Trophoblast cell (in vitro differentiated cells and primary cell): ENCODE measurements around the gene PLEKHM3.

Experiments used
- DNase-seq, 2 donors: peaks; one replicate each; pipeline ENCODE4 v3.0.0-alpha.2; 2016
- H2AFZ ChIP-seq: 2 replicates; pipeline ENCODE4 v1.6.1; 2013; ENCODE audit warnings: low read length, moderate library complexity, mild to moderate bottlenecking; ENCODE audit not compliant: insufficient read depth, poor library complexity
- H2AK5ac ChIP-seq: 2 replicates; pipeline ENCODE4 v1.6.1; 2013; ENCODE audit warnings: mild to moderate bottlenecking, low read length
- H2BK120ac ChIP-seq: 2 replicates; pipeline ENCODE4 v1.6.1; 2013; ENCODE audit warnings: low read length, mild to moderate bottlenecking, moderate library complexity; ENCODE audit not compliant: insufficient read depth, poor library complexity
- H2BK12ac ChIP-seq: 2 replicates; pipeline ENCODE4 v1.6.1; 2013; ENCODE audit warnings: mild to moderate bottlenecking, low read length, moderate library complexity
- H2BK5ac ChIP-seq: 2 replicates; pipeline ENCODE4 v1.6.1; 2013; ENCODE audit warnings: low read length, low read depth, moderate library complexity, mild to moderate bottlenecking; ENCODE audit not compliant: poor library complexity
- H3K14ac ChIP-seq: 2 replicates; pipeline ENCODE4 v1.6.1; 2013; ENCODE audit warnings: mild to moderate bottlenecking, low read length
- H3K18ac ChIP-seq: 2 replicates; pipeline ENCODE4 v1.6.1; 2013; ENCODE audit warnings: mild to moderate bottlenecking, low read length
- H3K23ac ChIP-seq: 2 replicates; pipeline ENCODE4 v1.6.1; 2013; ENCODE audit warnings: low read length
- H3K27ac ChIP-seq: 2 replicates; pipeline ENCODE4 v1.5.1; 2013; ENCODE audit warnings: low read depth, mild to moderate bottlenecking, inconsistent platforms, low read length, moderate library complexity
- H3K27me3 ChIP-seq: 2 replicates; pipeline ENCODE4 v1.6.1; 2013; ENCODE audit warnings: inconsistent platforms, mild to moderate bottlenecking, low read length, moderate library complexity; ENCODE audit not compliant: insufficient read depth
- H3K36me3 ChIP-seq, 2 experiments: 1 replicate in 1 of 2; 2 replicates in 1 of 2; pipeline ENCODE4 v1.6.1; 2013; ENCODE audit warnings: low read length in 2 of 2, mild to moderate bottlenecking in 2 of 2, moderate library complexity in 1 of 2; ENCODE audit not compliant: insufficient read depth in 2 of 2, control insufficient read depth in 1 of 2
- H3K4ac ChIP-seq: 2 replicates; pipeline ENCODE4 v1.6.1; 2013; ENCODE audit warnings: low read depth, mild to moderate bottlenecking, low read length, moderate library complexity
- H3K4me1 ChIP-seq, 2 experiments: 1 replicate in 1 of 2; 2 replicates in 1 of 2; pipeline ENCODE4 v1.6.1; 2013; ENCODE audit warnings: low read length in 2 of 2, mild to moderate bottlenecking in 2 of 2, moderate library complexity in 1 of 2; ENCODE audit not compliant: insufficient read depth in 2 of 2, control insufficient read depth in 1 of 2
- H3K4me2 ChIP-seq: 2 replicates; pipeline ENCODE4 v1.6.1; 2013; ENCODE audit warnings: inconsistent platforms, mild to moderate bottlenecking, low read length, moderate library complexity
- H3K4me3 ChIP-seq: 2 replicates; pipeline ENCODE4 v1.5.1; 2013; ENCODE audit warnings: mild to moderate bottlenecking, low read depth, low read length, inconsistent platforms
- H3K79me1 ChIP-seq: one replicate; pipeline ENCODE4 v1.6.1; 2013; ENCODE audit warnings: low read length
- H3K79me2 ChIP-seq: 2 replicates; pipeline ENCODE4 v1.6.1; 2013; ENCODE audit warnings: low read length, mild to moderate bottlenecking; ENCODE audit not compliant: control insufficient read depth, insufficient read depth, poor library complexity
- H3K9ac ChIP-seq: 2 replicates; pipeline ENCODE4 v1.6.1; 2013; ENCODE audit warnings: mild to moderate bottlenecking, low read length
- H3K9me3 ChIP-seq: 2 replicates; pipeline ENCODE4 v1.6.1; 2013; ENCODE audit warnings: low read depth, mild to moderate bottlenecking, control low read depth, inconsistent platforms, low read length; ENCODE audit not compliant: insufficient read depth
- H4K12ac ChIP-seq: 2 replicates; pipeline ENCODE4 v1.6.1; 2013; ENCODE audit warnings: low read depth, mild to moderate bottlenecking, low read length, moderate library complexity
- H4K8ac ChIP-seq: 2 replicates; pipeline ENCODE4 v1.6.1; 2013; ENCODE audit warnings: low read depth, mild to moderate bottlenecking, low read length, moderate library complexity
- H4K91ac ChIP-seq: one replicate; pipeline ENCODE4 v1.6.1; 2013; ENCODE audit warnings: low read depth, mild to moderate bottlenecking, low read length, moderate library complexity
- WGBS: extraction: QIAGEN DNeasy Blood & Tissue Kit; methylation state at CpG from one replicate; pipeline ENCODE4 v1.1.7; 2013; ENCODE audit warnings: missing lambda C conversion rate; ENCODE audit not compliant: insufficient read length, insufficient coverage; ENCODE audit errors: extremely low coverage; 5-methylcytosine and 5-hydroxymethylcytosine counted together

The PLEKHM3 gene

DNA sequence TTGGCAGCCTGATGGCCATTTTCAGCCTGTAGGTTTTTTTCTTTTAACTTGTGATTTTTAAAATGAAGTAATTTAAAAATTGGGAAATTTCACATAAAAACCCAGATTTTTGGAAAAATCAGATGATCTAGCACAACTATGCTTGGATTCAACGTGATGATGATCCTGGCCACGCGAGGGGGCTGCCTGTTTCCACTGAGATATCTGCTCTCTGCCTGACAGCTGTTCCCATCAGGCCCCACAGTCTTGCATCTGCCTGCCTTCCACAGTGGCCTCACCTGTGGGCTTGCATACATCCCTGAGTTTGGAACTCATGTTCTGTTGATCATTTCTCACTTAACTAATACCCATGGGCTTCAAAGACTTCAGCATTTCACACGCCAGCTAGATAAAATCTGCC lies 163.5 kb downstream of the PLEKHM3 start:
- Histone ChIP-seq H3K36me3 (no peaks in the 10 kb centered on the region), H3K27me3 (no peaks in the 10 kb centered on the region), H3K4me3 (no peak overlapping the region), H4K8ac (no peak overlapping the region), H3K27ac (no peak overlapping the region), H4K91ac (no peak overlapping the region), H3K9me3 (no peaks in the 10 kb centered on the region), H3K79me1 (no peaks in the 10 kb centered on the region), H3K79me2 (no peaks in the 10 kb centered on the region), H3K18ac (no peak overlapping the region), H3K9ac (no peak overlapping the region), H4K12ac (no peak overlapping the region), H2AK5ac (no peak overlapping the region), H3K4me2 (no peak overlapping the region), H2BK12ac (no peak overlapping the region), H2AFZ (no peak overlapping the region), H3K4ac (no peak overlapping the region), H2BK5ac (no peak overlapping the region), H3K4me1 (no peaks in the 10 kb centered on the region), H3K23ac (no peak overlapping the region), H2BK120ac (no peak overlapping the region), H3K14ac (no peak overlapping the region)
- no CpG with 5 or more reads among the region's 4 CpGs for WGBS
- no peak for DNase-seq

GRCh38 chr2:207860685-207861084 lies 164.6 kb downstream of the PLEKHM3 start:
- H3K36me3 ChIP-seq: no peaks in the 10 kb centered on the region
- H3K79me1 ChIP-seq: no peaks in the 10 kb centered on the region
- H3K4me1 ChIP-seq: no peaks in the 10 kb centered on the region
- H3K4ac ChIP-seq: no peak overlapping the region
- H3K27me3 ChIP-seq: no peaks in the 10 kb centered on the region
- H3K79me2 ChIP-seq: no peaks in the 10 kb centered on the region
- H2BK12ac ChIP-seq: no peak overlapping the region
- no peak overlapping the region for H3K9ac ChIP-seq
- H2BK120ac ChIP-seq: no peak overlapping the region
- H4K12ac ChIP-seq: no peak overlapping the region
- H4K91ac ChIP-seq: no peak overlapping the region
- H2AK5ac ChIP-seq: no peak overlapping the region
- WGBS: no CpG with 5 or more reads among the region's 3 CpGs
- no peaks in the 10 kb centered on the region for H3K9me3 ChIP-seq
- H3K14ac ChIP-seq: no peak overlapping the region
- no peak overlapping the region for H2AFZ ChIP-seq
- H3K27ac ChIP-seq: no peak overlapping the region
- H3K4me3 ChIP-seq: no peak overlapping the region
- no peak overlapping the region for H3K23ac ChIP-seq
- H2BK5ac ChIP-seq: no peak overlapping the region
- H3K4me2 ChIP-seq: no peak overlapping the region
- no peak overlapping the region for H3K18ac ChIP-seq
- no peak overlapping the region for H4K8ac ChIP-seq
- DNase-seq: no peak

DNA sequence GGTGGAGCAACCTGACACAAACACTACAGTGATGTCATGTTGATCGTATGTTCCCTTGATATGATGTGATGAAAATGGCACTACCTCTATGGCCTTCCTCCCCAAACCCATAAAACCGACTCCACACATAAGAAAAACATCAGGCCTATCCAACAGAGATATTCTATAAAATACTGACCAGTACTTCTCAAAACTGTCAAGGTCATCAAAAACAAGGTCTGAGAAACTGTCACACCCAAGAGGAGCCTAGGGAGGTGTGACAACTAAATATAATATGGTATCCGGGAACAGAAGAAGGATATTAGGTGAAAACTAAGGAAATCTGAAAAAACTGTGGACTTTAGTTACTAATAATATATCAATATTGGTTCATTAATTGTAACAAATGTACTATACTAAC lies 169.7 kb downstream of the PLEKHM3 start:
- H3K4me1 ChIP-seq: peaks cover 0 to 4% of the 10 kb centered on the region in 2 experiments
- no peak for DNase-seq
- H2AK5ac ChIP-seq: no peak overlapping the region
- H2BK12ac ChIP-seq: peak overlapping the region; percentile 30
- no peaks in the 10 kb centered on the region for H3K27me3 ChIP-seq
- no peak overlapping the region for H3K4me2 ChIP-seq
- no peak overlapping the region for H2AFZ ChIP-seq
- H2BK5ac ChIP-seq: no peak overlapping the region
- no peaks in the 10 kb centered on the region for H3K36me3 ChIP-seq
- no peaks in the 10 kb centered on the region for H3K79me1 ChIP-seq
- H3K14ac ChIP-seq: no peak overlapping the region
- peak overlapping the region; percentile 13 for H3K23ac ChIP-seq
- H3K18ac ChIP-seq: no peak overlapping the region
- H4K12ac ChIP-seq: no peak overlapping the region
- no peaks in the 10 kb centered on the region for H3K9me3 ChIP-seq
- no peak overlapping the region for H3K4ac ChIP-seq
- peak overlapping the region; percentile 17 for H4K8ac ChIP-seq
- H3K4me3 ChIP-seq: no peak overlapping the region
- no peaks in the 10 kb centered on the region for H3K79me2 ChIP-seq
- no CpG with 5 or more reads among the region's 3 CpGs for WGBS
- no peak overlapping the region for H3K9ac ChIP-seq
- H3K27ac ChIP-seq: no peak overlapping the region
- H4K91ac ChIP-seq: no peak overlapping the region
- no peak overlapping the region for H2BK120ac ChIP-seq

GRCh38 chr2:207854484-207855440 lies 170.6 kb downstream of the PLEKHM3 start:
- WGBS: no CpG with 5 or more reads among the region's 2 CpGs
- H3K79me2 ChIP-seq: no peaks in the 10 kb centered on the region

More at GRCh38 chr2:207854484-207855440, 170.6 kb downstream of the PLEKHM3 start:
- H3K27ac ChIP-seq: peak overlapping the region; percentile 16
- H4K8ac ChIP-seq: no peak overlapping the region
- H3K9me3 ChIP-seq: no peaks in the 10 kb centered on the region
- no peak overlapping the region for H3K14ac ChIP-seq
- no peak overlapping the region for H3K9ac ChIP-seq
- H3K18ac ChIP-seq: no peak overlapping the region
- peaks cover 0 to 6% of the 10 kb centered on the region in 2 experiments for H3K4me1 ChIP-seq
- no peak overlapping the region for H4K12ac ChIP-seq
- no peak overlapping the region for H4K91ac ChIP-seq
- no peak overlapping the region for H2AFZ ChIP-seq
- H3K36me3 ChIP-seq: no peaks in the 10 kb centered on the region
- H3K4me3 ChIP-seq: no peak overlapping the region
- no peak overlapping the region for H3K4ac ChIP-seq
- no peak overlapping the region for H2AK5ac ChIP-seq
- H2BK120ac ChIP-seq: no peak overlapping the region
- no peak overlapping the region for H2BK12ac ChIP-seq
- no peak overlapping the region for H2BK5ac ChIP-seq
- H3K23ac ChIP-seq: no peak overlapping the region
- peak in 1 of 2 donors; percentile 74 for DNase-seq
- no peaks in the 10 kb centered on the region for H3K79me1 ChIP-seq
- no peak overlapping the region for H3K4me2 ChIP-seq
- no peaks in the 10 kb centered on the region for H3K27me3 ChIP-seq
